ENCODE measurements around the gene TUBA1C. TPM values are rescaled to one million over a fixed set of nuclear protein-coding genes. Genes with fewer than 3 reads are reported as not detected.
"Not testable (repeated sequence)": the region's sequence is repeated elsewhere in the genome, so short reads cannot be mapped to it uniquely, and the experiment has no call there.

Gene TUBA1C
- total RNA-seq, 4 donors from 2014 or later, result 129 to 190 (median 167) TPM

DNA sequence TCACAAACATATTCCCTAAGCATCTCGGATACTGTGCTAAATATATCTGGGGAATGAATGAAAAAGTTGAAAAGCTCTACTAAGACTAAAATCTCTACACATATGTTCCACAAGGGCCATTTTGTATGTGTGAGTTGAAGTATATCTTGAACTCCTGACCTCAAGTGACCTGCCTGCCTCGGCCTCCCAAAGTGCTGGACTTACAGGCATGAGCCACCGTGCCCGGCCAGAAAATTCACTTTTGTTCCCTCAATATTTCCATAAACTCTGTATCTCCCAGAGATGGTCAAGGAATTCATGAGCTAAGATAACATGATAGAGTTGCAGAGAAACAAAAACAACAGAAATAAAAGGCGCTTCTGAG is 1.5 kb upstream of the TUBA1C start:
- 87% methylated on average over 5 of the region's 5 CpGs for whole genome bisulfite sequencing
- no peak for DNase-seq (ENCODE audit: extremely low spot score)
- H3K9me3 ChIP-seq, result no peaks in the 10 kb centered on the region
- no peak overlapping the region for H3K27ac ChIP-seq (replicated peaks in 1 of 4)
- intact Hi-C loops (cut with DNase I), result no loop called here
- no peak overlapping the region for H3K4me3 ChIP-seq
- peaks cover 0 to 3% (median 0%) of the 10 kb centered on the region in 4 donors for H3K36me3 ChIP-seq
- H3K27me3 ChIP-seq, result no peaks in the 10 kb centered on the region
- H3K4me1 ChIP-seq, result peaks cover 24 to 57% (median 47%) of the 10 kb centered on the region in 4 donors
- TF ChIP-seq, protein P1, sequence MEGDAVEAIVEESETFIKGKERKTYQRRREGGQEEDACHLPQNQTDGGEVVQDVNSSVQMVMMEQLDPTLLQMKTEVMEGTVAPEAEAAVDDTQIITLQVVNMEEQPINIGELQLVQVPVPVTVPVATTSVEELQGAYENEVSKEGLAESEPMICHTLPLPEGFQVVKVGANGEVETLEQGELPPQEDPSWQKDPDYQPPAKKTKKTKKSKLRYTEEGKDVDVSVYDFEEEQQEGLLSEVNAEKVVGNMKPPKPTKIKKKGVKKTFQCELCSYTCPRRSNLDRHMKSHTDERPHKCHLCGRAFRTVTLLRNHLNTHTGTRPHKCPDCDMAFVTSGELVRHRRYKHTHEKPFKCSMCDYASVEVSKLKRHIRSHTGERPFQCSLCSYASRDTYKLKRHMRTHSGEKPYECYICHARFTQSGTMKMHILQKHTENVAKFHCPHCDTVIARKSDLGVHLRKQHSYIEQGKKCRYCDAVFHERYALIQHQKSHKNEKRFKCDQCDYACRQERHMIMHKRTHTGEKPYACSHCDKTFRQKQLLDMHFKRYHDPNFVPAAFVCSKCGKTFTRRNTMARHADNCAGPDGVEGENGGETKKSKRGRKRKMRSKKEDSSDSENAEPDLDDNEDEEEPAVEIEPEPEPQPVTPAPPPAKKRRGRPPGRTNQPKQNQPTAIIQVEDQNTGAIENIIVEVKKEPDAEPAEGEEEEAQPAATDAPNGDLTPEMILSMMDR (IDR thresholded peaks at IDR 0.05), result no peak
- TF ChIP-seq EP300 (IDR thresholded peaks at IDR 0.05) (no peak), POLR2A (IDR thresholded peaks at IDR 0.05; ENCODE audit: low read depth) (no peak), POLR2AphosphoS5 (IDR thresholded peaks at IDR 0.05) (no peak)

DNA sequence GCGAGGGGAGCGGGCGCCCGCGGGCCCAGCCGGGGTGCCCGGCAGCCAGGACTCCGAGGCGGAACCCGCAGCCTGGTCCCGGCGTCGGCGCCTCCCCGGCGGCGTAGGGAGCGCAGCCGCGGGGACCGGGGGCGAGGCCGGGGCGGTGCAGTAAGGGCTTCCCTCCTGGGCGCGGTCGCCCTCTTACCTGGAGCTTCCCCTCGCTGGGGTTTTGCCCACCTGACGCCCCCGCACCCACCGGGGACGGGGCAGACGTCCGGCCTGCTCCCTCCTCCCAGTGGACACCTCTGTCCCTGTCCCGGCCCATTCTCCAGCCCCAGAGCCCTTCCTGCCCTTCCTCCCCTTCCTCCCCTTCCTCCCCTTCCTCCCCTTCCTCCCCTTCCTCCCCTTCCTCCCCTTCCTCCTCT is 413 bp upstream of the TUBA1C start:
- H3K4me1 ChIP-seq, result peaks cover 24 to 65% (median 57%) of the 10 kb centered on the region in 4 donors
- no peak for TF ChIP-seq EP300 (IDR thresholded peaks at IDR 0.05)
- TF ChIP-seq, protein P1 (IDR thresholded peaks at IDR 0.05), result no peak
- TF ChIP-seq POLR2A (IDR thresholded peaks at IDR 0.05; ENCODE audit: low read depth), result no peak
- TF ChIP-seq POLR2AphosphoS5 (IDR thresholded peaks at IDR 0.05), result no peak
- peaks cover under 1 to 6% (median 2%) of the 10 kb centered on the region in 4 donors for H3K36me3 ChIP-seq
- peak overlapping the region; percentile 91 to 98 (median 94) for H3K27ac ChIP-seq (replicated peaks in 1 of 4)
- intact Hi-C loops (cut with DNase I), result no loop called here
- H3K4me3 ChIP-seq, result peak overlapping the region; percentile 78 to 97 (median 89)
- no peaks in the 10 kb centered on the region for H3K9me3 ChIP-seq
- under 1% methylated on average over 30 of the region's 35 CpGs for WGBS
- DNase-seq (ENCODE audit: extremely low spot score), result no peak
- H3K27me3 ChIP-seq, result no peaks in the 10 kb centered on the region

DNA sequence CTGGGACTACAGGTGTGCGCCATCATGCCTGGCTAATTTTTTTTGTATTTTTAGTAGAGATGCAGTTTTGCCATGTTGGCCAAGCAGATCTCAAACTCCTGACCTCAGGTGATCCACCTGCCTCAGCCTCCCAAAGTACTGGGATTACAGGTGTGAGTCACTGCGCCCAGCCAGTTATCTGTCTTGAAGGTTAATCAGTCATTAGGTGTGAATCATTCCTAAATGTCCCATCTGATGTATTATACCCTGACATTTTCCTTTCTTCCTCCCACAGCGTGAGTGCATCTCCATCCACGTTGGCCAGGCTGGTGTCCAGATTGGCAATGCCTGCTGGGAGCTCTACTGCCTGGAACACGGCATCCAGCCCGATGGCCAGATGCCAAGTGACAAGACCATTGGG is 4.3 kb downstream of the TUBA1C start:
- H3K27me3 ChIP-seq; H3K4me3 ChIP-seq; DNase-seq (ENCODE audit: extremely low spot score); H3K9me3 ChIP-seq; intact Hi-C loops (cut with DNase I): not testable (repeated sequence)
- Histone ChIP-seq H3K36me3 (peaks cover 36 to 48% (median 45%) of the 10 kb centered on the region in 4 donors), H3K4me1 (peaks cover 16 to 44% (median 42%) of the 10 kb centered on the region in 4 donors), H3K27ac (replicated peaks in 1 of 4) (peak overlapping the region in 1 of 4 donors; percentile 31)
- WGBS, result 63% methylated on average over 6 of the region's 6 CpGs

DNA sequence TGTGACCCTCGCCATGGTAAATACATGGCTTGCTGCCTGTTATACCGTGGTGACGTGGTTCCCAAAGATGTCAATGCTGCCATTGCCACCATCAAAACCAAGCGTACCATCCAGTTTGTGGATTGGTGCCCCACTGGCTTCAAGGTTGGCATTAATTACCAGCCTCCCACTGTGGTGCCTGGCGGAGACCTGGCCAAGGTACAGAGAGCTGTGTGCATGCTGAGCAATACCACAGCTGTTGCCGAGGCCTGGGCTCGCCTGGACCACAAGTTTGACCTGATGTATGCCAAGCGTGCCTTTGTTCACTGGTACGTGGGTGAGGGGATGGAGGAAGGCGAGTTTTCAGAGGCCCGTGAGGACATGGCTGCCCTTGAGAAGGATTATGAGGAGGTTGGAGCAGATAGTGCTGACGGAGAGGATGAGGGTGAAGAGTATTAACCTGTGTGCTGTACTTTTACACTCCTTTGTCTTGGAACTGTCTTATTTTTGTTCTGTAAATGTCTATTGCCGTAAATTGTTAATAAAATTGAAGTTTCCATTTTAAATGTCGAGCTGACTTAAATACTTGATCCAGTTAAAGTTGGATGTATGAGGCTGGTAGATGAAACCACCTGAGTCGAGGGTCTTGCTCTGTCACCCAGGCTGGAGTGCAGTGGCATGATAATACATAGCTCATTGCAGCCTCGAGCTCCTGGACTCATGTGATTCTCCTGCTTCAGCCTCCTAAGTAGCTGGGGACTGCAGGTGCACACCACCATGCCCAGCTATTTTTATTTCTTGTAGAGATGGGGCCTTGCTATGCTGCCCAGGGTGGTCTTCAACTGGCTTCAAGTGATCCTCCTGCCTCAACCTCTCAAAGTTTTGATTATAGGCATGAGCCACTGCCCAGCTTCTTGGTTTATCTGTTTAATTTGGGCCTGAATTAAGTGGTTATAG is 8.2 kb downstream of the TUBA1C start:
- Histone ChIP-seq H3K27me3 (no peaks in the 10 kb centered on the region), H3K9me3 (no peaks in the 10 kb centered on the region), H3K27ac (replicated peaks in 1 of 4) (no peak overlapping the region), H3K36me3 (peaks cover 36 to 48% (median 44%) of the 10 kb centered on the region in 4 donors), H3K4me3 (no peak overlapping the region), H3K4me1 (peaks cover 0 to 13% (median 12%) of the 10 kb centered on the region in 4 donors)
- 95% methylated on average over 13 of the region's 16 CpGs for WGBS
- intact Hi-C loops (cut with DNase I), result no loop called here
- no peak for DNase-seq (ENCODE audit: extremely low spot score)
- no peak for TF ChIP-seq EP300 (IDR thresholded peaks at IDR 0.05)
- no peak for TF ChIP-seq POLR2A (IDR thresholded peaks at IDR 0.05; ENCODE audit: low read depth)
- TF ChIP-seq, protein P1 (IDR thresholded peaks at IDR 0.05), result no peak
- no peak for TF ChIP-seq POLR2AphosphoS5 (IDR thresholded peaks at IDR 0.05)

DNA sequence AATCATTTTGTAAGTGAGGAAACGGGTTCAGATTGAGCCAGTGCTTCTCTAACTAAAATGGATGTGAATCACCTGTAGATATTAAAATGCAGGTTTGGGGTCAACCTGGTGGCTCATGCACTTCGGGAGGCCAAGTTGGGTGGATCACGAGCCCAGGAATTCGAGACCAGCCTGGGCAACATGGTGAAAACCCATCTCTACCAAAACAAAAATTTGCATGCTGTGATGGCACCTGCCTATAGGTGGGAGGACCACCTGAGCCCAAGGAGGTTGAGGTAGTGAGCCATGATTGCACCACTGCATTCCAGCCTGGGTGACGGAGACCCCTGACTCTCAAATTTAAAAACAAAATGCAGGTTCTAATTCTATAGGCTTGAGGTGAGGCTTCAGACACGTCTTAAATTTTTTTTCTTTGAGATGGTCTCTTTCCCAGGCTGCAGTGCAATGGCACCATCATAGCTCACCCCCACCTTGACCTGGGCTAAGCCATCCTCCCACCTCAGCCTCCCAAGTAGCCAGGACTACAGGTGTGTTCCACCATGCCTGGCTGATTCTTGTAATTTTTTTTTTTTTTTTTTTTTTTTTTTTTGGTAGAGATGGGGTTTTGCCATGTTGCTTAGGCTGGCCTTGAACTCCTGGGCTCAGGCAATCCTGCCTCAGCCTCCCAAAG is 9.0 kb downstream of the TUBA1C start:
- no peak overlapping the region for H3K27ac ChIP-seq (replicated peaks in 1 of 4)
- H3K27me3 ChIP-seq, result no peaks in the 10 kb centered on the region
- H3K36me3 ChIP-seq, result peaks cover 36 to 48% (median 44%) of the 10 kb centered on the region in 4 donors
- no peak for DNase-seq (ENCODE audit: extremely low spot score)
- H3K9me3 ChIP-seq, result no peaks in the 10 kb centered on the region
- peaks cover 0 to 5% (median 4%) of the 10 kb centered on the region in 4 donors for H3K4me1 ChIP-seq
- H3K4me3 ChIP-seq, result no peak overlapping the region
- WGBS, result 95% methylated on average over 6 of the region's 6 CpGs
- intact Hi-C loops (cut with DNase I), result no loop called here
- TF ChIP-seq POLR2AphosphoS5 (IDR thresholded peaks at IDR 0.05), result no peak
- TF ChIP-seq, protein P1 (IDR thresholded peaks at IDR 0.05), result no peak
- no peak for TF ChIP-seq EP300 (IDR thresholded peaks at IDR 0.05)
- no peak for TF ChIP-seq POLR2A (IDR thresholded peaks at IDR 0.05; ENCODE audit: low read depth)
